ENCODE data around the gene GPR62. TPM values are rescaled to one million over a fixed set of nuclear protein-coding genes. Genes with fewer than 3 reads are reported as not detected.

Gene GPR62
- total RNA-seq, 4 donors from 2014 or later = 0.13 to 1.8 (median 0.56) TPM; not detected in 1

GRCh38 chr3:51968170-51968775, 13.1 kb downstream of the GPR62 start:
- 9 to 17% methylated on average over 7 to 10 of the region's 11 CpGs for WGBS, 2 donors
- intact Hi-C loops (cut with DNase I) = no loop called here
- TF ChIP-seq POLR2A (IDR thresholded peaks at IDR 0.05) (no peak), CTCF (IDR thresholded peaks at IDR 0.05) (no peak)
- Histone ChIP-seq H3K9me3 (no peaks in the 10 kb centered on the region), H3K36me3 (no peaks in the 10 kb centered on the region), H3K4me1 (peaks cover 10 to 19% of the 10 kb centered on the region in 2 donors), H3K4me3 (replicated peaks in 1 of 3) (peak overlapping the region; percentile 61 to 95 (median 67)), H3K27me3 (no peaks in the 10 kb centered on the region), H3K27ac (peak overlapping the region; percentile 78 to 83 (median 82))
- peak in 1 of 2 donors; percentile 36 for DNase-seq

- Histone ChIP-seq H3K27me3 (no peaks in the 10 kb centered on the region), H3K4me1 (peaks cover 11 to 24% of the 10 kb centered on the region in 2 donors), H3K9me3 (no peaks in the 10 kb centered on the region), H3K4me3 (replicated peaks in 1 of 3) (no peak overlapping the region), H3K36me3 (no peaks in the 10 kb centered on the region), H3K27ac (no peak overlapping the region)
- WGBS, 2 donors = 88 to 98% methylated on average over 4 to 6 of the region's 6 CpGs
- intact Hi-C loops (cut with DNase I) = no loop called here
- TF ChIP-seq CTCF (IDR thresholded peaks at IDR 0.05) = no peak
- TF ChIP-seq POLR2A (IDR thresholded peaks at IDR 0.05) = no peak
- no peak for DNase-seq
These were observed 13.9 kb downstream of the GPR62 start for GRCh38 chr3:51968883-51969678.

- no peak for DNase-seq
- Histone ChIP-seq H3K4me3 (replicated peaks in 1 of 3) (no peak overlapping the region), H3K27ac (no peak overlapping the region), H3K4me1 (peaks cover 18 to 31% of the 10 kb centered on the region in 2 donors), H3K27me3 (no peaks in the 10 kb centered on the region), H3K36me3 (no peaks in the 10 kb centered on the region), H3K9me3 (no peaks in the 10 kb centered on the region)
- no peak for TF ChIP-seq POLR2A (IDR thresholded peaks at IDR 0.05)
- TF ChIP-seq CTCF (IDR thresholded peaks at IDR 0.05) = no peak
- intact Hi-C loops (cut with DNase I) = loop anchor here (10.0 kb wide), 1 partner anchor 585 kb away; the partner anchor contains the start of gene MANF
- 81 to 86% methylated on average over 4 of the region's 4 CpGs for WGBS, 2 donors
These were observed 14.7 kb downstream of the GPR62 start for GRCh38 chr3:51969841-51970240.

GRCh38 chr3:51970606-51971300, 15.6 kb downstream of the GPR62 start:
- no peak for DNase-seq
- intact Hi-C loops (cut with DNase I) = loop anchor here (10.0 kb wide), 1 partner anchor 586 kb away; the partner anchor contains the start of gene MANF
- Histone ChIP-seq H3K27ac (no peak overlapping the region), H3K9me3 (no peaks in the 10 kb centered on the region), H3K4me3 (replicated peaks in 1 of 3) (no peak overlapping the region), H3K4me1 (peaks cover 23 to 35% of the 10 kb centered on the region in 2 donors), H3K27me3 (no peaks in the 10 kb centered on the region), H3K36me3 (no peaks in the 10 kb centered on the region)
- 72 to 79% methylated on average over 5 to 6 of the region's 6 CpGs for WGBS, 2 donors
- TF ChIP-seq POLR2A (IDR thresholded peaks at IDR 0.05) = no peak
- no peak for TF ChIP-seq CTCF (IDR thresholded peaks at IDR 0.05)
